ENCODE results near the gene GPC6.

The GPC6 gene

GRCh38 chr13:93778548-93778947 lies 551.9 kb downstream of the GPC6 start:
- no peak for DNase-seq (ENCODE audit: low read depth in 1 of 2, low spot score in 1 of 2)
- Histone ChIP-seq H3K4me3 (replicated peaks; ENCODE audit: insufficient read depth, low read length) (no peak overlapping the region), H3K27ac (replicated peaks) (no peak overlapping the region), H3K27me3 (ENCODE audit: insufficient read depth, poor library complexity, severe bottlenecking) (no peaks in the 10 kb centered on the region)
- TF ChIP-seq SPI1 (IDR thresholded peaks at IDR 0.05; ENCODE audit: borderline replicate concordance, low read depth) (no peak), POLR2AphosphoS5 (IDR thresholded peaks at IDR 0.05; ENCODE audit: low read depth) (no peak), GABPA (IDR thresholded peaks at IDR 0.05; ENCODE audit: low read depth) (no peak)

DNA sequence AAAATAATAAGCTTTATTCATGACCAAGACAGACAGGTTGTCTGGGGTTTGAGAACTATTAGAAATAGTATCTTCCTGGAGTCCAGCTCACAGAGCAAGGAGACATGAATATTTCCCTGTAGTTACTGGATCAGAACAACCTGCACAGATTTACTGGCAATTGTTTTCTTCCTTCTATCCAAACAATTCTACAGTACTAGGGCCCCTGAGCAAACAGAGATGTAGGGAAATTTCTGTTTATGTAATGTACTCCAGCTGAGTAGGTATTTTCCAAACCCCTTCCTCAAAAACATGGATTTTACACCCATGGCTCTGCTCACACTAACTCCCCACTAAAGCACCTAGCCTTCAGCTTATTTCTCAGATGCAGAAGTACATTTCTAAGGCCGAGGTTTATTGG lies 557.6 kb downstream of the GPC6 start:
- TF ChIP-seq, protein P1, sequence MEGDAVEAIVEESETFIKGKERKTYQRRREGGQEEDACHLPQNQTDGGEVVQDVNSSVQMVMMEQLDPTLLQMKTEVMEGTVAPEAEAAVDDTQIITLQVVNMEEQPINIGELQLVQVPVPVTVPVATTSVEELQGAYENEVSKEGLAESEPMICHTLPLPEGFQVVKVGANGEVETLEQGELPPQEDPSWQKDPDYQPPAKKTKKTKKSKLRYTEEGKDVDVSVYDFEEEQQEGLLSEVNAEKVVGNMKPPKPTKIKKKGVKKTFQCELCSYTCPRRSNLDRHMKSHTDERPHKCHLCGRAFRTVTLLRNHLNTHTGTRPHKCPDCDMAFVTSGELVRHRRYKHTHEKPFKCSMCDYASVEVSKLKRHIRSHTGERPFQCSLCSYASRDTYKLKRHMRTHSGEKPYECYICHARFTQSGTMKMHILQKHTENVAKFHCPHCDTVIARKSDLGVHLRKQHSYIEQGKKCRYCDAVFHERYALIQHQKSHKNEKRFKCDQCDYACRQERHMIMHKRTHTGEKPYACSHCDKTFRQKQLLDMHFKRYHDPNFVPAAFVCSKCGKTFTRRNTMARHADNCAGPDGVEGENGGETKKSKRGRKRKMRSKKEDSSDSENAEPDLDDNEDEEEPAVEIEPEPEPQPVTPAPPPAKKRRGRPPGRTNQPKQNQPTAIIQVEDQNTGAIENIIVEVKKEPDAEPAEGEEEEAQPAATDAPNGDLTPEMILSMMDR (IDR thresholded peaks at IDR 0.05; ENCODE audit: insufficient read depth, low read length), result no peak
- TF ChIP-seq GABPA (IDR thresholded peaks at IDR 0.05; ENCODE audit: low read depth) (no peak), SPI1 (IDR thresholded peaks at IDR 0.05; ENCODE audit: borderline replicate concordance, low read depth) (no peak), POLR2AphosphoS5 (IDR thresholded peaks at IDR 0.05; ENCODE audit: low read depth) (no peak), REST (IDR thresholded peaks at IDR 0.05; ENCODE audit: insufficient replicate concordance, low read depth) (no peak)
- Histone ChIP-seq H3K4me3 (replicated peaks; ENCODE audit: insufficient read depth, low read length) (no peak overlapping the region), H3K27me3 (ENCODE audit: insufficient read depth, poor library complexity, severe bottlenecking) (no peaks in the 10 kb centered on the region), H3K27ac (replicated peaks) (no peak overlapping the region)
- DNase-seq (ENCODE audit: low read depth in 1 of 2, low spot score in 1 of 2), result no peak

DNA sequence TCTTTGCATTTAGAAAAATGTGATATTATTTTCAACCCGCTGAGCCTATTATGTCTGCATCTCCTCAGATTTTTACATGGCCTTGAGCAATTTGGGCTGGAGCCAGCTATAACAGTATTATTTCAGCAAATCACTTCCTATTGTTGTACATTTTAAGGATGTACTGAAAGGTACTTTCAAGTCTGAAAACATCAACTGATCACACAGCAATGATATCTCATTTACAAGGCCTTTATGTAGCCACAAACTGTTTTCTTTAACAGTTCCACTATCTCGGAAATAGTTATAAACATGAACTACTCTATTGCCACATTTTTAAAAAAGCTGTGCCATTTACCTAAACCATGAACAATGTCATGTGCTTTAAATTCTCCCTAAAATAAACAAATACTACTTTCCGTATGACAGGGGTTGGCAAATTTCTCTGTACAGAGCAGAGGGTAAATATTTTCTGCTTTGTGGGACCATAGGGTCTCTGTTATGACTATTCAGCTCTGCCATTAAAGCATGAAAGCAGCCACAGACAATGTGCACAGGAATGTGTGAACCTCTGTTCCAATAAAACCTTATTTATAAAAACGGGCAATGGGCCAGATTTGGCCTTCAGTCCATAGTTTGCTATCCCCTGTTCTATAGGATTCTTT lies 560.4 kb downstream of the GPC6 start:
- TF ChIP-seq POLR2AphosphoS5 (IDR thresholded peaks at IDR 0.05; ENCODE audit: low read depth) (no peak), GABPA (IDR thresholded peaks at IDR 0.05; ENCODE audit: low read depth) (no peak), REST (IDR thresholded peaks at IDR 0.05; ENCODE audit: insufficient replicate concordance, low read depth) (no peak), SPI1 (IDR thresholded peaks at IDR 0.05; ENCODE audit: borderline replicate concordance, low read depth) (no peak)
- TF ChIP-seq, protein P1 (IDR thresholded peaks at IDR 0.05; ENCODE audit: insufficient read depth, low read length), result no peak
- no peak for DNase-seq (ENCODE audit: low read depth in 1 of 2, low spot score in 1 of 2)
- Histone ChIP-seq H3K27me3 (ENCODE audit: insufficient read depth, poor library complexity, severe bottlenecking) (no peaks in the 10 kb centered on the region), H3K27ac (replicated peaks) (no peak overlapping the region), H3K4me3 (replicated peaks; ENCODE audit: insufficient read depth, low read length) (no peak overlapping the region)

DNA sequence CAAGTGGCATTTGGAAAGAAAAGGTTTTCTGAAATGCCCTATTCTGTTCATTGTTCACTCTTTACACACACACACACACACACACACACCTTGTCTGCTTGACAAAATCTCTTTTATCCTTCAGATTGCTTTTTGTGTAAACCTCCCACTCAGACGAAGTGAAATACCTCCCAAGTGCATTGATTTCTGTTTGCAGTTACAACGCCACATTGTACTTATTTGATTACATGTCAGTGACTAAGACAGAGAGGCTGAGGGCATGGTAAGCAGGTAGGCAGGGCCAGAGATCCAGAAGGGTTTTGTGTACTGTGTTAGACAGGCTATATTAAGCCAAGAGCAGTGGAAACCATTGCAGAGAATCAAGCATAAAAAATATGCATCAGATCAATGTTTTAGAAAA lies 561.8 kb downstream of the GPC6 start:
- Histone ChIP-seq H3K27me3 (ENCODE audit: insufficient read depth, poor library complexity, severe bottlenecking) (no peaks in the 10 kb centered on the region), H3K27ac (replicated peaks) (no peak overlapping the region), H3K4me3 (replicated peaks; ENCODE audit: insufficient read depth, low read length) (no peak overlapping the region)
- TF ChIP-seq GABPA (IDR thresholded peaks at IDR 0.05; ENCODE audit: low read depth), result no peak
- TF ChIP-seq SPI1 (IDR thresholded peaks at IDR 0.05; ENCODE audit: borderline replicate concordance, low read depth), result no peak
- TF ChIP-seq, protein P1 (IDR thresholded peaks at IDR 0.05; ENCODE audit: insufficient read depth, low read length), result no peak
- TF ChIP-seq REST (IDR thresholded peaks at IDR 0.05; ENCODE audit: insufficient replicate concordance, low read depth), result no peak
- no peak for TF ChIP-seq POLR2AphosphoS5 (IDR thresholded peaks at IDR 0.05; ENCODE audit: low read depth)
- no peak for DNase-seq (ENCODE audit: low read depth in 1 of 2, low spot score in 1 of 2)

All from HL-60 (cell line).